ENCODE measurements around the gene NPW.
A peak's percentile ranks its signal among the peaks of the same experiment; 100 is the strongest.

NPW gene

DNA sequence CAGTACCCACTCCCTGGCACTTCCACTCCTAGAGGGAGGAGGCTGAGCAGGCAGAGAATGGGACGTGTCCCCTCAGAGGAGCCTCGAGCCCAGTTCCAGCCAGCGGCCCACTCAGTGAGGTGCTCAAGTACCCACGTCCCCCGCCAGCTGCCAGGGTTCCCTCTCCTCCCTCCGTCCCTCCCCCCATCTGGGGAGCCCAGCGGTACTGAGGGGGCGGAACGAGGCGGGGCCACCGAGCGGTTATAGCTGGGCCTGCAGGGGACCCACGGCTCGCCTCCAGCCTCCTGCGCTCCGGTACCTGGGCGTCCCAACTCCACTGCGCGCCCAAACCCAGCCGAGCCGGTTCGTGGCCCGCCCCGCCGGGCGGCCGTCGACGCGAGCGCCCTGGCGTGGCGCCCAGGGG is at the start of gene NPW:
TSS of gene NPW (plus strand) at position 268 of the 403 bp plus-strand sequence.
- peak; percentile 8 for DNase-seq

DNA sequence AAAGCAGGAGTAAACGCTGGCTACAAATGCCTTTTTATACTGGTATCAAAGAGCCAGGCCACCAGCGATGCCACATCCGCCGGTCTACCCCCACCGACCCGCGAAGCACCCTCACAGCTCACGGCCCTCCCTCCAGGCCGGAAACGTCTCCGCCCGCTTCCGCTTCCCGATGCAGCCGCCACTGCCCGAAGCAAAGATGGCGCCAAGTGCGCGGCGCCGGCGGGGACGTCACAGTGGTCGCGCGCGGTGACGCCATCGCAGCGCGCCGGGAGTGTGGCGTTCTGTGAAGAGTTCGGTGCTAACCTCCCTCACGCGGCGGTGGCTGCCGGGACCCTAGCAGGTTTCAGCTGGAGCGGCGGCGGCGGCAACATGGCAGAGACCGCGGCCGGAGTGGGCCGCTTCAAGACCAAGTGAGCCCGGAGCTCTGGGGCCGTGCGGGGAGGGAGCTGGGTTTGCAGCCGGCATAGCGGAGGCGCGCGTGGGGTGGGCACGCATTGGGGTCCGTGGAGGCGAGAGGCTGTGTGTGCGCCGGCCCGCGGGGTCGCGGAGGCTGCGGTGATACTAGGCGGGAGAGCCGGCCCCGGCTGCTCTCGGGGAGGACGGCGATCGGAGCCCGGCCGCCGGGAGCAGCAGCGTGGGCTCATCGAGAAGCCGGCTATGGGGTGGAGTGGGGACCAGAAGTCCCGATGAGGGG is 47.6 kb upstream of the NPW start, which contains the start of gene TBL3:
TSS of gene TBL3 (plus strand) at position 258 of the 694 bp plus-strand sequence. CDS start at position 370, 112 bp downstream.
- DNase-seq, result peak; percentile 71

DNA sequence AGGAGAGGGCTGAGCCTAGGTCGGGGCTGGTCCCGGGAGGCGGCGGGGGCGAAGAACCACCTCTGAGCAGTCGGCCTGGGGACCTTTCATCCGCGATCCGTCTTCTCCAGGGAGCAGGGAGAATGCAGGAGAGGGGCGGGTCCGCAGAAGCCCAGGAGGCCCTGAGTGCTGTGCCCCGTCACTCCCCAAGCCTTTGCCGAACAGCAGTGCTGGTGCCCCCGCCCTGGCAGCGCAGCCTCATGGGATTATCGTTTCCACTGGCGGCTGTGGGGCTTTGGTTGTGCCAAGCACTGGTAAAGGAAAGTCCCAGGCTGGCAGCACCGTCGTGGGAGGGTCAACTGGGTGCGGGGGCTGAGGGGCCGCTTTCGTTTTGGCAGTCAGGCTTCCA is 47.1 kb upstream of the NPW start:
- no peak for DNase-seq

DNA sequence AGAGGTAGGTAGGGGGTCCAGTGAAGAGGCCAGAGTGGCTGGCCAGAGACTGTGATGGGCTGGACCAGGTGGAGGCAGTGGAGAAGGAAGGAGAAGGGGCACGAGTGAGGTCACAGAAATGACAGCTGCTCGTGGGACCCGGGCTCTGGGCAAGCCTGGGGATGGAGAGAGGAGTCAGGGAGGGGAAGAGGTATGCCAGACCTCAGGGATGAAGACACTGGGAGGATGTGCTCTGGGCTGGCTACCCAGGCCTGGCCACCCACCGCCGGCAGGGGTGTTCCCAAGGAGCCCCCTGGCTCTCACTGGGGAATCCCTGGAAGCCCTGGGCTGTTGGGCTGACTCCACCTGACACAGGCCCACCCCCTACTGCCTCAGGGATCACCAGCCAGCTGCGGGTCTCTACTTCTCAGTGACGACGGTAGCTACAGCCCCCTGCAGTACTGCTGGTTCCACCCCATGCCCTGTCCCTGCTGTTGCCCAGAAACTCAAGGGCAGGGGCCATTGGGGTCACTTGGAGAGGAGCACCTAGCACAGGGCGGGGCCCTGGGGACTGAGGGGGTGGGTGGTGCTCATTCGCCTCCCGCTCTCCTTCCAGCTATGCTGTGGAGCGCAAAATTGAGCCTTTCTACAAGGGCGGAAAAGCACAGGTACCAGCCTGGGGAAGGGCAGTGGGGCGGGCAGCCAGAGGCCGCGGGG is 46.0 kb upstream of the NPW start:
- DNase-seq, result no peak

DNA sequence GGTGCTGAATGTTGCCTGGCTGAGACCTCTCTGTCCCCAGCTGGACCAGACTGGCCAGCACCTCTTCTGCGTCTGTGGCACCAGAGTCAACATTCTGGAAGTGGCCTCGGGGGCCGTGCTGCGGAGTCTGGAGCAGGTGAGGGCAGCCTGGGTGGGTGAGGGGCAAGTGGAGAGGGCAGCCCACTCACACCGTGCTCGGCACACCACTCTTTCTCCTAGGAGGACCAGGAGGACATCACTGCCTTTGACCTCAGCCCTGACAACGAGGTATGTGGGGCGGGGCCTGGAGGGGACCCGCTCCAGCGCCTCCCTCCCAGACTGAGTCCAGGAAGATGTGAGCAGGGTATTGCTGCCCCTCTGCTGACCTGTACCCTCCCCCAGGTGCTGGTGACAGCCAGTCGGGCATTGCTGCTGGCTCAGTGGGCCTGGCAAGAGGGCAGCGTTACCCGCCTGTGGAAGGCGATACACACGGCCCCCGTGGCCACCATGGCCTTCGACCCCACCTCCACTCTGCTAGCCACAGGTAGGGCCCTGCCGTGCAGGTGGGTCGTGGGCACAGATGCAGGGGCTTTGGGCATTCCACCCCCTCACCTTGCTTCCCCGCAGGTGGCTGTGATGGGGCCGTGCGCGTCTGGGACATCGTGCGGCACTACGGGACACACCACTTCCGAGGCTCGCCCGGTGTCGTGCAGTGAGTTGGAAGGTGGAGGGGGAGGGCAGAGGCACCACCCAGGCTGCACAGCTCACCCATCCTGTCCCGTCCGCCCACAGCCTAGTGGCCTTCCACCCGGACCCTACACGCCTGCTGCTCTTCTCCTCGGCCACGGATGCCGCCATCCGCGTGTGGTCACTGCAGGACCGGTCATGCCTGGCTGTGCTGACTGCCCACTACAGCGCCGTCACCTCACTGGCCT is 45.2 kb upstream of the NPW start:
- DNase-seq, result no peak

DNA sequence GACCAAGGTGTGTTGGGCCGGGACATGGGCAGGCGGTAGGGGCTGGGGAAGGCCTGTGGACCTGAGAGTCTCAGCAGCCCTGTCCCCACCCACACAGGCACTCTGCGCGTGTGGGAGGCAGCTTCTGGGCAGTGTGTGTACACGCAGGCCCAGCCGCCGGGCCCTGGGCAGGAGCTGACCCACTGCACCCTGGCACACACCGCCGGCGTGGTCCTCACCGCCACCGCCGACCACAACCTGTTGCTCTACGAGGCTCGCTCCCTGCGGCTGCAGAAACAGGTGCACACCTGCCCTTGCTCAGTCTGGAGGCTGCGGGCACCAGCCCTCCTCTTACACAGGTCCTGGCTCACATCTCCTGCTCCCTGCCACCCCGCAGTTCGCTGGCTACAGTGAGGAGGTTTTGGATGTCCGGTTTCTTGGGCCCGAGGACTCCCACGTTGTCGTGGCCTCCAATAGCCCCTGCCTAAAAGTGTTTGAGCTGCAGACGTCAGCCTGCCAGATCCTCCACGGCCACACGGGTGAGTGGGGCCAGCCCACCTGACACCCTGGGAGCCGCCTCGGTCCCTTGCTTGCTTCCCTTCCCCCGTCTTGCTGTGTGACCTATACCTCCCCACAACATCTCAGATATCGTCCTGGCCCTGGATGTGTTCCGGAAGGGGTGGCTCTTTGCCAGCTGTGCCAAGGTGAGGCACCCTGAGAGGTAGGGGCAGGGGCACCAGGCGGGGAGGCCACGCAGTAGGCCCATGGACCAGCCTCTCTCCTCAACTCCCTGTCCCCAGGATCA is 44.0 kb upstream of the NPW start:
- DNase-seq, result no peak

DNA sequence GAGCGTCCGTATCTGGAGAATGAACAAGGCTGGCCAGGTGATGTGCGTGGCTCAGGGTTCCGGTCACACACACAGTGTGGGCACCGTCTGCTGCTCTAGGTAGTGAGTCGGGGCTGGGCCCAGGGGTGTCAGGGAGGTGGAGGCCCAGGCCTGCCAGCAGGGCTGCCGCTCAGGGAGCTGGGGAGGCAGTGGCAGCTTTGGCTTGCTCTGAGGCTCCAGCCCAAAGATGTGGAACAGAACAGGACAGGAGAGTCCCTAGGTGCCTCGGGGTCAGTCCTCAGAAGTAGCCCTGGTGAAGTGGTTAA is 43.4 kb upstream of the NPW start:
- DNase-seq, result no peak

DNA sequence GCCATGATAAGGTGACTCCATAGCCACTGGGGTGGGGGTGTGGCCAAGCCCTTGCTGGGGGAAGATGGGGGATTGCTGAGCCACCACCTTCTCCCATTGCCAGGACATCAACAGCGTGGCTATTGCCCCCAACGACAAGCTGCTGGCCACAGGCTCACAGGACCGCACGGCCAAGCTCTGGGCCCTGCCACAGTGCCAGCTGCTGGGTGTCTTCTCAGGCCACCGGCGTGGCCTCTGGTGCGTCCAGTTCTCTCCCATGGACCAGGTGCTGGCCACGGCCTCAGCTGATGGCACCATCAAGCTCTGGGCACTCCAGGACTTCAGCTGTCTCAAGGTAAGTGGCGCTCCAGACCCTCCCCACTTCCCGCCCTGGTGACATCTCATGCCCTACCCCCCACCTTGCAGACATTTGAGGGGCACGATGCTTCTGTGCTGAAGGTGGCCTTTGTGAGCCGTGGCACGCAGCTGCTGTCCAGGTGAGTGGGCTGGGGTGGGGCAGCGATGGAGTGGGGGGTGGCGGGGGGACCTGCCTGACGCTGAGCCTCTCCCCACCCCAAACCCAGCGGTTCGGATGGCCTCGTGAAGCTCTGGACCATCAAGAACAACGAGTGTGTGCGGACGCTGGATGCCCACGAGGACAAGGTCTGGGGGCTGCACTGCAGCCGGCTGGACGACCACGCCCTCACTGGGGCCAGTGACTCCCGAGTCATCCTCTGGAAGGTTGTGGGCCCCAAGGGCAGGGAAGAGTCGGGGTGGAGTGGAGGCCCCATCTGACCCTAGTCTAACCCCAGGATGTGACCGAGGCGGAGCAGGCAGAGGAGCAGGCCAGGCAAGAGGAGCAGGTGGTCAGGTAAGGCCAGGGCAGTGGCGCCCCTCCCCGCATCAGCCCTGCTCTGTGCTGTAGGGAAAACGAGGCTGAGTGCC is 42.4 kb upstream of the NPW start:
- DNase-seq, result no peak

DNA sequence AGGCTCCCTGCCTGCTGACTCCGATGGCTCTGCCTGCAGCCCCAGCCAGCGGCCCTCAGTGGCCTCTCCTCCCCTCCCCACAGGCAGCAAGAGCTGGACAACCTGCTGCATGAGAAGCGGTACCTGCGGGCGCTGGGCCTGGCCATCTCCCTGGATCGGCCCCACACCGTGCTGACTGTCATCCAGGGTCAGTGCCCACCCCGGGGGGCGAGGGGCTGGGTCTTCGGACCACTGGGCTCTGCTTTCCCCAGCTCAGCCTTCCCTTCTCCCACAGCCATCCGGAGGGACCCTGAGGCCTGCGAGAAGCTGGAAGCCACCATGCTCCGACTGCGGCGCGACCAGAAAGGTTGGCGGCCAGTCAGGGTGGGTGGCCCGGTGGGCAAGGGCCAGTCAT is 41.7 kb upstream of the NPW start:
- no peak for DNase-seq

DNA sequence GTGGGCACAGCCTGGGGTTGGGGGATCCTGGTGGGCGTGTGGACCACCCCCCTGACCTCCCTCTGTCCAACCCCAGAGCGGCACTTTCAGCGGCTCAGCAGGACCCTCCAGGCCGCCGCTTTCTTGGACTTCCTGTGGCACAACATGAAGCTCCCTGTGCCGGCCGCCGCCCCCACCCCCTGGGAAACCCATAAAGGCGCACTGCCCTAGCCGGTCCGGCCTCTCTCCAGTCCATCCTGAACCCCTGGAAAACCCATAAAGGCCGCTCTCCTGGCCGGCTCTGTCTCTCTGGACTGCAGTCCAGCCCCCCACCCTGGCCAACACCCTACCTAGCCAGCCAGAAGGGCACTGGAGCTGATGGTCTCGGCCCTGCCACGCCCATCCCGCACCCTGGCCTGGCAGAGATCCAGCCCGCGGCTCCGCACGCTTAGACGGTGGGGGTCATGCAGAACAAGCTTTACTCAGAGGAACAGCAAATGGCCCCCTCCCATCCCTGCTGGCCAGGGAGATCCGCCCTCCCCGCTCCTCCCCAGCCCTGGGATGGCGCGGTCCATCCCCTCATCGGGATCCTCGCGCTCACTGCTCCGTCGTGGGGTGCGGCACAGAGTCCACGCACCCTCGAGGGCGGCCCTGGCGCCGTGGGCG is 41.0 kb upstream of the NPW start:
- no peak for DNase-seq

DNA sequence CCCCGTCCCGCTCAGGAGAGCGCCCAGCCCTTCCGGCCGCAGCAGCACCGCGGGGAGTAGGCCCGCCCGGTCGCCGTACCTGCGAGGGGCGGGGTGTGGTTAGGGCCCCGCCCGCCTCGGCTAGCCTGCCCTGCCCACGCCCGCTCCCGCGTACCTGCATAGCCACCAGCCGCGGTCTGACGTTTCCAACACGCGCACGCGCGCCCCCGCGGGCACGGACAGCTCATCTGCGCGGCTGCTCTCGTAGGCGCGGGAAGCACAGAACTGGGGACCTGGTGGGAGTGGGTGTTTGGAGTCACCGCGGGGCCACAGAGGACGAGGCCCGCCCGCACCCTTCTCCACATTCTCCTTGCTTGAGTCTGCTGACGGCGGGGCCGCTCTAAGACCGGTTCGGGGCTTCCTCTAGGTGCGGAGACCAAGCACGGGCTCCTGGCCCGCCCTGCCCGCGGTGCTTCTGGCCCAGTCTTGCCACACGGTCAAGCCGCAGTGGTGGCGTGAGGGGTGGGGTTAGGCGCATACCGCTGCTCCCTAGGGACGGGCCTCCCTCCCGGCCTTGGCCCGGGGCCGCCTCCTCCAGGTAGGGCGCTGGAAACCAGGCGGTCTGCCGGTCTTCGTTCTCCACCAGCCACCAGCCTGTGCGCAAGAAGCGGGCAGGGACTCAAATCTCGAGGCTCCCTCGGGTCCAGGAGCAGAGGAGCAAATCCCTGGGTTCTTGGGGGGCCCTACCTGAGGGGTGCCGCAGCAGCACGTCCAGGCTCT is 40.1 kb upstream of the NPW start:
- DNase-seq, result no peak

DNA sequence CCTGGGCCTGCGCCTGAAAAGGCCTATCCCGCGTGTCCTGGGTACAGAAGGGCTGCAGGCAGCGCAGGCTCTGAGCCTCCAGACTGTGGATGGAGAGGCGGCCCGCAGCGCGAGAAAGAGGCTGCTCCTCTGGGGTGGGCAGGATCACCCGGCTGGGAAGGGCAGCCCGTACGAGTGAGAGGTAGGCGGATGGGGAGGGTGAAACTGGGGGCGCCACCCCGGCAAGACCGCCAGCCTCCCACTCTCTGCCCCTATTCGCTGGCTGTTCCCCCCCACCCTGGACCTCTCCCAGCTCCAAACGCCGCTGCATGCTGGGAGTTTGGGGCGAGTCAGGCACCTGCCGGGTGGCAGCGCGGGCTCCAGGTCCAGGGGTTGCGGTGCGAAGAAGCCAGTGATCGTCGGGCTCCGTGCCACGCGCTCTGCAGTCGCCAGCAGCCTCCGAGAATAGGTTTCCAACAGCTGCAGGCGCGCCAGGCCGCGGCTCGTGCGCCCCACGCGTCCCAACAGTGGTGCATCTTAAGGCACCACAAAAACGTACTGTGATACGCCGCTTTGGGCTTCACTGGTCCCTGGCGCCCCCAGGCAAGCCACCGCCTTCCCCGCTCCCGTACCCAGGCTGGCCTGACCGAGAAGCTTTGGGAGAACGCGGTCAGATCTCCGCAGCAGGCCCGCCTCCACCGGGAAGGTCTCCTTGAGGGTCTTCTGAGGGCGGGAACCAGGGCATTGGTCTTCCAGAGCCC is 39.4 kb upstream of the NPW start:
- no peak for DNase-seq

DNA sequence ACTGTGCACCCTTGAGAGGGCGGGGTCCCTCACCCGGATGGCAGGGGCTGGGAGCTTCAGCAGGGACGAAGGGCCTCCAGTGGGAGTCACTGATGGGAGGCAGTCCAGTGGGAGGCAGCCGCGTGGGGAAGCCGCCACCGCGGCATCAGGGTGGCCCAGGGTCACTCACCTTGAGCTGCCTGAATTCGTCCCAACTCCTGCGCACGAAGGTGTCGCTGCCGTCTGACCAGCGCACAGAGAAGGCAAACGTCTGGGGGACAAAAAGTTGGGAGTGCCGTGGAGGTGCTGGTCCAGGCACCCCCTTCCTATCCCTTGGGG is 38.9 kb upstream of the NPW start:
- no peak for DNase-seq

DNA sequence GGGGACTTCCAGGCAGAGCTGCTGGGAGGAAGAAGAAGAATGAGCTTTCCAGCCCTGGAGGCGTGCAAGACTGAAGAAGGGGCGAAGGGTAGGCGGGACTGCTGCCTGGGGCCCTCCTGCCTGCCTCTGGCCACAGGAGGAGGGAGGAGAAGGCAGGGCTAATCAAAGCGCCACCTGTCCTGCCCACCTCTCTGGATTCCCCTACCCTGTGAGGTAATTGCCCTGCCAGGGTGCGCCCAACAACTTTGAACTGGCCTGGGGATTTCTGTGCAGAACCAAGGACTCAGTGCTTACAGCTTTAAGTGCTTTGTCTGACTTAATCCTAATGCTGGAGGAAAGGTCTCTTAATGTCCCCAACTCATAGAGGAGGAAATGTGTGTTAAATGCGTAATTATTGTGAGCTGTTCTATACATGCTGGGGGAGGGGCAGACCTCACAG is 38.2 kb upstream of the NPW start, which contains the start of gene NOXO1:
TSS of gene NOXO1 (minus strand) at position 72 of the 439 bp plus-strand sequence. CDS start 290 bp downstream, outside the sequence.
- no peak for DNase-seq

DNA sequence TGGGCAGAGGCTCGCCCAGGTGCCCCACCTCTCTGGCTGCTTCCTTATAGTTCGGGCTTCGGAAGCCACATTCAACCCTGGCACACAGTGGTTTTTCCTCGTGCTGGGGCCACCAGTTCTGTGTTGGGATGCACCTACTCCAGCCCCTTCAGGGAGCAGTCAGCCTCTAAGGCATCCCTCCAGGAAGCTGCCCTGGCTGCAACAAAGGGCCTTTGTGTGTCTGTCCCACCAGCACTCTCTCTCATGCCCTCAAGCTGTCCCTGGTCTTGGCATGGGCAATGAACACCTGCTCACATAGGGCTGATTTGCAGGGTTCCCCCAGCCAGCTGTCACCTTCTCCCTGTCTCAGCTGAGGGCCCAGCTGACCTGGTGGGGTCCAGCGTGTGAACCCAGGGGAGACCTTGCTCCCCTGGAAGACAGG is 37.6 kb upstream of the NPW start:
- DNase-seq, result no peak

DNA sequence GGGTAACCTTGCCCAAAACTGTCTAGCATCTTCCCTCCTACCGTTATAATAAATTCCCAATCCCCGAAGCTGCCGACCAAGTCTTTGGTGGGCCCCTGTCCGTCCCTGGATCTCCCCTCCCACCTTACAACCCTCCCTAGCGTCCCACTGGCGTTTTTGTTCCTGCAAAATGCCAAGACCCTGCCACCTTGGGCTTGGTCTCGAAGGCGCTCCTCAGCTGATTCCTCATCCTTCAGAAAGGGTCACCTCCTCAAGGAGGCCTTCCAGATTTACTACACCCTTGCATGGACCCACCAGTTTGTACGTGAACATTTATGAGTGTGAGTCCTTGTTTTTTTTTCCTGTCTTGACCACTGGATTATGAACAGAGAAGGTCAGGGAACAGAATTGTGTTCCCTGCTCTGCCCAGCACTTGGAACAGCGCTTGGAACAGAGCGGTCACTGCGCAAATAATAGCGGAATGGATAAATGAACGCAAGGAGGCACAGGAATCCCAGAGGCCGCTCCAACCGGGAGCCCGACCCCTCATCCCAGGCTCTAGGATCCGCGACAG is 36.5 kb upstream of the NPW start:
- no peak for DNase-seq

DNA sequence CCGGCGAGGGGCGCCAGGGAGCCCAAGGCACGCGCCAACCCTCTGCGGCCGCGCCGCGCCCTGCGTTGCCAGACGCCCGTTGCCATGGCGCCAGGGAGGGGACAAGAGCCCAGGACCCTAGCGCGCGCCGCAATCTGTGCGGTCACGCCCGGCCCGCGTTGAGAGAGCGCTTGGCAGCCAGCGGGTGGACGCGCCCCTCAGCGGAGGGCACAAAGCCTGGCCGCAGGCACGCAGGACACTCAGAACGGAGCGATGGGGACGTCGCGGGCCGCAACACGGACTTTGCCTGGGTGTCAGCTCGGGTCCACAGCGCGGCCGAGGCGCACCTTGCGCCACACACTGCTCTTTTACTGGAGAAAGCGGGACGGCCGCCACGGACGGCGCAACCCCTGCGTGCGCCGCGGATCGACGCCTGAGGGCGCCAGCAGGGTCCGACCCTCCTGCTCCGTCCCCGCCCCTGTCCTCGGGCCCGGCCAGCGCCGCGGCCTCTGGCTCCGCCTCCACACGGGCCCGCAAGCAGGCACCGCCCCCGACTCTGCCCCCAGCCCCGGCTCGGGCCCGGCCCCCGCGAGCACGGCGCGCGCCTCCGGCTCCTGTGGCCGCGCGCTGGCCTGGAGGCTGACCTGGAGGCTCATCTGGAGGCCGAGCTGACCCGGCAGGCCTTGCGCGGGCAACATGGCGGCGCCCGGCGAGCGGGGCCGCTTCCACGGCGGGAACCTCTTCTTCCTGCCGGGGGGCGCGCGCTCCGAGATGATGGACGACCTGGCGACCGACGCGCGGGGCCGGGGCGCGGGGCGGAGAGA is 35.8 kb upstream of the NPW start, which contains the start of gene GFER:
TSS of gene GFER (plus strand) at position 650 of the 803 bp plus-strand sequence. CDS start at position 676, 26 bp downstream.
- peak; percentile 67 for DNase-seq

All from NCI-H1105 treated with DMSO at 0.1 percent for 48 hours (cell line).